Neural progenitor cell (in vitro differentiated cells): ENCODE results near the gene NRF1. TPM values are rescaled to one million over a fixed set of nuclear protein-coding genes. Genes with fewer than 3 reads are reported as not detected.
A peak's percentile ranks its signal among the peaks of the same experiment; 100 is the strongest.

Experiments
- DNase-seq: peaks from one replicate; pipeline ENCODE4 v3.0.0-alpha.2; 2016; ENCODE audit warnings: low spot score
- H2AFZ ChIP-seq: fragments of 200-600 bp; sonication (generic); replicated peaks from 2 replicates; pipeline ENCODE4 v1.6.1; 2016; ENCODE audit warnings: antibody characterized with exemption
- H3F3A ChIP-seq: fragments of 200-600 bp; sonication (generic); 2 replicates; pipeline ENCODE4 v1.6.1; 2016; ENCODE audit warnings: antibody characterized with exemption, low read depth
- H3K27ac ChIP-seq: fragments of 200-600 bp; sonication (generic); 2 replicates; pipeline ENCODE4 v1.5.1; 2016; ENCODE audit warnings: mild to moderate bottlenecking
- H3K27me3 ChIP-seq: fragments of 200-600 bp; sonication (generic); 2 replicates; pipeline ENCODE4 v1.6.1; 2016; ENCODE audit warnings: mild to moderate bottlenecking, moderate library complexity
- H3K36me3 ChIP-seq: fragments of 200-600 bp; sonication (generic); 2 replicates; pipeline ENCODE4 v1.5.1; 2016
- H3K4me1 ChIP-seq: fragments of 200-600 bp; sonication (generic); 2 replicates; pipeline ENCODE4 v1.6.1; 2016; ENCODE audit warnings: mixed run types
- H3K4me2 ChIP-seq: fragments of 200-600 bp; sonication (generic); 2 replicates; pipeline ENCODE4 v1.6.1; 2016
- H3K4me3 ChIP-seq: fragments of 200-600 bp; sonication (generic); 2 replicates; pipeline ENCODE4 v1.5.1; 2016
- H3K79me2 ChIP-seq: fragments of 200-600 bp; sonication (generic); 2 replicates; pipeline ENCODE4 v1.6.1; 2016; ENCODE audit warnings: low read depth
- H3K9ac ChIP-seq: fragments of 200-600 bp; sonication (generic); 2 replicates; pipeline ENCODE4 v1.6.1; 2016
- H3K9me3 ChIP-seq: fragments of 200-600 bp; sonication (generic); 2 replicates; pipeline ENCODE4 v1.5.1; 2016; ENCODE audit warnings: low read depth
- H4K20me1 ChIP-seq: fragments of 200-600 bp; sonication (generic); 2 replicates; pipeline ENCODE4 v1.6.1; 2016; ENCODE audit warnings: low read depth
- H3K27ac Mint-ChIP-seq: 3 replicates; pipeline ENCODE4 v1.8.0; 2021; ENCODE audit warnings: mixed read lengths
- H3K27me3 Mint-ChIP-seq: 2 replicates; pipeline ENCODE4 v1.8.0; 2022; ENCODE audit warnings: low read depth, mild to moderate bottlenecking, inconsistent platforms, moderate library complexity, mixed read lengths; ENCODE audit not compliant: insufficient read depth
- H3K36me3 Mint-ChIP-seq: 3 replicates; pipeline ENCODE4 v1.8.0; 2021; ENCODE audit warnings: mixed read lengths
- H3K4me1 Mint-ChIP-seq: 3 replicates; pipeline ENCODE4 v1.8.0; 2021; ENCODE audit warnings: mixed read lengths
- H3K4me3 Mint-ChIP-seq: 3 replicates; pipeline ENCODE4 v1.8.0; 2021; ENCODE audit warnings: mild to moderate bottlenecking, moderate library complexity, mixed read lengths
- H3K9me3 Mint-ChIP-seq: 3 replicates; pipeline ENCODE4 v1.8.0; 2020; ENCODE audit warnings: mixed read lengths
- CTCF ChIP-seq: fragments of 200-600 bp; sonication (generic); IDR thresholded peaks from 2 replicates; pipeline ENCODE4 v1.5.1; 2017; ENCODE audit warnings: antibody characterized with exemption, mild to moderate bottlenecking
- EZH2 ChIP-seq: fragments of 200-600 bp; sonication (generic); IDR thresholded peaks from 2 replicates; pipeline ENCODE4 v1.6.1; 2017; ENCODE audit warnings: antibody characterized with exemption, mild to moderate bottlenecking, moderate library complexity
- EZH2phosphoT487 ChIP-seq: fragments of 200-600 bp; sonication (generic); IDR thresholded peaks from 2 replicates; pipeline ENCODE4 v1.6.1; 2017; ENCODE audit warnings: antibody characterized with exemption
- total RNA-seq: library from RNA; depleted of rRNA; stranded (reverse); fragments of >200 nt; gene quantifications from 2 replicates; pipeline ENCODE4 v1.2.3, GENCODE V29; 2015; ENCODE audit warnings: low replicate concordance

Gene NRF1
- total RNA-seq, 1 donor from 2014 or later = 22.9 TPM

- no peak for TF ChIP-seq CTCF
- TF ChIP-seq EZH2 = no peak
- TF ChIP-seq EZH2phosphoT487 = no peak
- H3K4me3 Mint-ChIP-seq = no peak overlapping the region
- H3K9ac ChIP-seq = no peak overlapping the region
These were observed 190.4 kb downstream of the NRF1 start for GRCh38 chr7:129801882-129802281.

GRCh38 chr7:129803546-129804081 lies 192.1 kb downstream of the NRF1 start:
- no peak overlapping the region for H2AFZ ChIP-seq
- no peak overlapping the region for H3K27ac Mint-ChIP-seq
- H3K4me2 ChIP-seq = no peak overlapping the region
- TF ChIP-seq CTCF (no peak), EZH2phosphoT487 (no peak), EZH2 (no peak)
- DNase-seq = no peak
- H3K9ac ChIP-seq = no peak overlapping the region
- peaks cover 7% of the 10 kb centered on the region for H3K27me3 Mint-ChIP-seq
- H3K79me2 ChIP-seq = no peaks in the 10 kb centered on the region
- H3K4me3 Mint-ChIP-seq = no peak overlapping the region
- H3K4me1 ChIP-seq = no peaks in the 10 kb centered on the region
- no peaks in the 10 kb centered on the region for H4K20me1 ChIP-seq
- H3K27ac ChIP-seq = no peak overlapping the region
- H3K36me3 Mint-ChIP-seq = no peaks in the 10 kb centered on the region
- no peaks in the 10 kb centered on the region for H3K9me3 ChIP-seq
- peaks cover 12% of the 10 kb centered on the region for H3K4me1 Mint-ChIP-seq
- no peaks in the 10 kb centered on the region for H3K27me3 ChIP-seq
- peaks cover 4% of the 10 kb centered on the region for H3F3A ChIP-seq
- no peaks in the 10 kb centered on the region for H3K36me3 ChIP-seq
- H3K4me3 ChIP-seq = no peak overlapping the region
- no peaks in the 10 kb centered on the region for H3K9me3 Mint-ChIP-seq

More at GRCh38 chr7:129801882-129802281, 190.4 kb downstream of the NRF1 start:
- Histone ChIP-seq H3F3A (no peaks in the 10 kb centered on the region), H2AFZ (no peak overlapping the region), H3K27ac (no peak overlapping the region), H3K9me3 (no peaks in the 10 kb centered on the region), H3K27me3 (no peaks in the 10 kb centered on the region), H3K36me3 (no peaks in the 10 kb centered on the region), H3K4me2 (no peak overlapping the region), H4K20me1 (no peaks in the 10 kb centered on the region), H3K4me3 (no peak overlapping the region), H3K79me2 (no peaks in the 10 kb centered on the region), H3K4me1 (peaks cover 9% of the 10 kb centered on the region)
- DNase-seq = no peak
- Mint-ChIP-seq H3K27me3 (peaks cover 10% of the 10 kb centered on the region), H3K9me3 (no peaks in the 10 kb centered on the region), H3K27ac (no peak overlapping the region), H3K36me3 (no peaks in the 10 kb centered on the region), H3K4me1 (peaks cover 20% of the 10 kb centered on the region)

GRCh38 chr7:129804111-129804889 lies 192.8 kb downstream of the NRF1 start:
- no peaks in the 10 kb centered on the region for H3K36me3 Mint-ChIP-seq
- H3K4me3 ChIP-seq = no peak overlapping the region
- H3K27ac ChIP-seq = no peak overlapping the region
- H3K79me2 ChIP-seq = no peaks in the 10 kb centered on the region
- peak overlapping the region; percentile 79 for H2AFZ ChIP-seq
- no peaks in the 10 kb centered on the region for H4K20me1 ChIP-seq
- no peak for DNase-seq
- H3K4me1 ChIP-seq = no peaks in the 10 kb centered on the region
- no peak for TF ChIP-seq EZH2
- no peak for TF ChIP-seq EZH2phosphoT487
- no peak for TF ChIP-seq CTCF
- no peaks in the 10 kb centered on the region for H3K27me3 ChIP-seq
- H3F3A ChIP-seq = peaks cover 4% of the 10 kb centered on the region
- H3K4me3 Mint-ChIP-seq = no peak overlapping the region
- H3K4me1 Mint-ChIP-seq = peaks cover 12% of the 10 kb centered on the region
- H3K9ac ChIP-seq = no peak overlapping the region
- H3K4me2 ChIP-seq = no peak overlapping the region
- H3K9me3 ChIP-seq = no peaks in the 10 kb centered on the region
- no peaks in the 10 kb centered on the region for H3K9me3 Mint-ChIP-seq
- no peaks in the 10 kb centered on the region for H3K36me3 ChIP-seq
- peaks cover 7% of the 10 kb centered on the region for H3K27me3 Mint-ChIP-seq
- H3K27ac Mint-ChIP-seq = no peak overlapping the region
